ENCODE measurements around the gene CYP2B6.
"Not testable (repeated sequence)": the region's sequence is repeated elsewhere in the genome, so short reads cannot be mapped to it uniquely, and the experiment has no call there.

Gene CYP2B6

GRCh38 chr19:40990972-40991381, at the start of gene CYP2B6:
Gene CYP2B6 (plus strand): TSS chr19:40991282. CDS start chr19:40991306, 24 bp downstream.
- DNase-seq, result no peak

- no peak for DNase-seq
Measured at GRCh38 chr19:40941481-40942219, 49.4 kb upstream of the CYP2B6 start.

GRCh38 chr19:40945645-40946044, 45.4 kb upstream of the CYP2B6 start:
- DNase-seq, result no peak

- DNase-seq, result no peak
Measured at GRCh38 chr19:40947114-40947513, 44.0 kb upstream of the CYP2B6 start.

GRCh38 chr19:40947573-40947972, 43.5 kb upstream of the CYP2B6 start:
- DNase-seq, result no peak

GRCh38 chr19:40948580-40949299, 42.3 kb upstream of the CYP2B6 start:
- no peak for DNase-seq

GRCh38 chr19:40954573-40954972, 36.5 kb upstream of the CYP2B6 start:
- no peak for DNase-seq

- no peak for DNase-seq
Measured at GRCh38 chr19:40959338-40959737, 31.7 kb upstream of the CYP2B6 start.

- DNase-seq, result no peak
Measured at GRCh38 chr19:40960062-40960685, 30.9 kb upstream of the CYP2B6 start.

- no peak for DNase-seq
Measured at GRCh38 chr19:40960780-40961179, 30.3 kb upstream of the CYP2B6 start.

GRCh38 chr19:40962460-40962961, 28.6 kb upstream of the CYP2B6 start:
- DNase-seq, result no peak

GRCh38 chr19:40964361-40964760, 26.7 kb upstream of the CYP2B6 start:
- not testable (repeated sequence) for DNase-seq

GRCh38 chr19:40965351-40965750, 25.7 kb upstream of the CYP2B6 start:
- not testable (repeated sequence) for DNase-seq

- DNase-seq, result not testable (repeated sequence)
Measured at GRCh38 chr19:40966591-40966990, 24.5 kb upstream of the CYP2B6 start.

GRCh38 chr19:40968065-40968464, 23.0 kb upstream of the CYP2B6 start:
- DNase-seq, result not testable (repeated sequence)

GRCh38 chr19:40969721-40970120, 21.4 kb upstream of the CYP2B6 start:
- not testable (repeated sequence) for DNase-seq

GRCh38 chr19:40970396-40971345, 20.4 kb upstream of the CYP2B6 start:
- not testable (repeated sequence) for DNase-seq

- peak in 38 of 56 donors; percentile 0 to 70 (median 15) for DNase-seq
Measured at GRCh38 chr19:40974633-40975037, 16.4 kb upstream of the CYP2B6 start.

GRCh38 chr19:40976134-40976533, 14.9 kb upstream of the CYP2B6 start:
- no peak for DNase-seq

GRCh38 chr19:40976724-40977123, 14.4 kb upstream of the CYP2B6 start:
- no peak for DNase-seq

- DNase-seq, result not testable (repeated sequence)
Measured at GRCh38 chr19:40979759-40980158, 11.3 kb upstream of the CYP2B6 start.
